Testis (tissue), 2 donors: ENCODE results near the gene CHRM1.

ENCODE experiments used
- POLR2A ChIP-seq: fragments of 450-650 bp; IDR thresholded peaks from one replicate; pipeline ENCODE4 v1.6.1; 2017; ENCODE audit warnings: antibody characterized with exemption, mild to moderate bottlenecking, moderate library complexity
- TF ChIP-seq, protein P1 (sequence below), 3 experiments: fragments of 450-650 bp in 2 of 3; fragments of 200-600 bp in 1 of 3; sonication (generic) in 1 of 3; IDR thresholded peaks; one replicate each; pipeline ENCODE4 v1.5.1; 2016 to 2019; ENCODE audit warnings: antibody characterized with exemption in 3 of 3, mild to moderate bottlenecking in 2 of 3, moderate library complexity in 1 of 3

DNA sequence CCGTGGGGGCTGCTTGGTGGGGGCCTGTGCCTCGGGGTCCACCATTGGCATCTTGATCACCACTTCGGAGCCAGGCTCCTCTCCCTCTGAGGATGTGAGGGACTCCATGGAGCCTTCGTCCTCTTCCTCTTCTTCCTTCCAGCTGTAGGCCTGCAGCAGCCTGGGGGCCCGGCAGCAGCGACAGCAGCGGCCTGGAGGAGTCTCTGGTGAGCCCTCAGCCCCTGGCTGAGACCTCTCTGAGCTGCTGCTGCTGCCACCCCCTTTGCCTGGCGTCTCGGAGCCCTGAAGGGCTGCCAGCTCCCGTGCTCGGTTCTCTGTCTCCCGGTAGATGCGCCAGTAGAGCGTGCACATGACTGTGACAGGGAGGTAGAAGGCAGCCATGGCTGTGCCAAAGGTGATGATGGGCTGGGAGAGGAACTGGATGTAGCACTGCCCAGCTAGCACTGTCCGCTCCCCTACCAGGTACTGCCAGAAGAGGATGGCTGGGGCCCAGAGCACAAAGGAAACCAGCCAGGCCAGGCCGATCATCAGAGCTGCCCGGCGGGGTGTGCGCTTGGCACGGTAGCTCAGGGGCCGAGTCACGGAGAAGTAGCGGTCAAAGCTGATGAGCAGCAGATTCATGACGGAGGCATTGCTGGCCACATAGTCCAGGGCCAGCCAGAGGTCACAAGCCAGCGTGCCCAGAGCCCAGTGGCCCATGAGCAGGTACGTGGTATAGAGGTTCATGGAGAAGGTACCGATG lies 10.9 kb downstream of the CHRM1 start:
- TF ChIP-seq, protein P1, sequence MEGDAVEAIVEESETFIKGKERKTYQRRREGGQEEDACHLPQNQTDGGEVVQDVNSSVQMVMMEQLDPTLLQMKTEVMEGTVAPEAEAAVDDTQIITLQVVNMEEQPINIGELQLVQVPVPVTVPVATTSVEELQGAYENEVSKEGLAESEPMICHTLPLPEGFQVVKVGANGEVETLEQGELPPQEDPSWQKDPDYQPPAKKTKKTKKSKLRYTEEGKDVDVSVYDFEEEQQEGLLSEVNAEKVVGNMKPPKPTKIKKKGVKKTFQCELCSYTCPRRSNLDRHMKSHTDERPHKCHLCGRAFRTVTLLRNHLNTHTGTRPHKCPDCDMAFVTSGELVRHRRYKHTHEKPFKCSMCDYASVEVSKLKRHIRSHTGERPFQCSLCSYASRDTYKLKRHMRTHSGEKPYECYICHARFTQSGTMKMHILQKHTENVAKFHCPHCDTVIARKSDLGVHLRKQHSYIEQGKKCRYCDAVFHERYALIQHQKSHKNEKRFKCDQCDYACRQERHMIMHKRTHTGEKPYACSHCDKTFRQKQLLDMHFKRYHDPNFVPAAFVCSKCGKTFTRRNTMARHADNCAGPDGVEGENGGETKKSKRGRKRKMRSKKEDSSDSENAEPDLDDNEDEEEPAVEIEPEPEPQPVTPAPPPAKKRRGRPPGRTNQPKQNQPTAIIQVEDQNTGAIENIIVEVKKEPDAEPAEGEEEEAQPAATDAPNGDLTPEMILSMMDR (IDR thresholded peaks at IDR 0.05): no peak
- TF ChIP-seq POLR2A: no peak
